Right renal cortex interstitium (tissue), 3 donors: ENCODE data around the gene MISFA. TPM values are rescaled to one million over a fixed set of nuclear protein-coding genes. Genes with fewer than 3 reads are reported as not detected.
"Not testable (repeated sequence)": the region's sequence is repeated elsewhere in the genome, so short reads cannot be mapped to it uniquely, and the experiment has no call there.

Source experiments
- DNase-seq, 3 donors: peaks; one replicate each; pipeline ENCODE4 v3.0.0-alpha.2; 2013; ENCODE audit warnings: low read depth in 3 of 3, low spot score in 2 of 3
- polyA plus RNA-seq, 3 donors: library from polyadenylated mRNA; unstranded; fragments of 120-200 nt; gene quantifications; one replicate each; pipeline ENCODE4 v1.2.1, GENCODE V29; 2013; ENCODE audit not compliant: insufficient read length in 3 of 3

MISFA gene
- polyA plus RNA-seq, 3 donors: 4.5 to 7.5 (median 5.9) TPM

GRCh38 chr11:18617688-18618341, 18.2 kb downstream of the MISFA start:
- no peak for DNase-seq

DNA sequence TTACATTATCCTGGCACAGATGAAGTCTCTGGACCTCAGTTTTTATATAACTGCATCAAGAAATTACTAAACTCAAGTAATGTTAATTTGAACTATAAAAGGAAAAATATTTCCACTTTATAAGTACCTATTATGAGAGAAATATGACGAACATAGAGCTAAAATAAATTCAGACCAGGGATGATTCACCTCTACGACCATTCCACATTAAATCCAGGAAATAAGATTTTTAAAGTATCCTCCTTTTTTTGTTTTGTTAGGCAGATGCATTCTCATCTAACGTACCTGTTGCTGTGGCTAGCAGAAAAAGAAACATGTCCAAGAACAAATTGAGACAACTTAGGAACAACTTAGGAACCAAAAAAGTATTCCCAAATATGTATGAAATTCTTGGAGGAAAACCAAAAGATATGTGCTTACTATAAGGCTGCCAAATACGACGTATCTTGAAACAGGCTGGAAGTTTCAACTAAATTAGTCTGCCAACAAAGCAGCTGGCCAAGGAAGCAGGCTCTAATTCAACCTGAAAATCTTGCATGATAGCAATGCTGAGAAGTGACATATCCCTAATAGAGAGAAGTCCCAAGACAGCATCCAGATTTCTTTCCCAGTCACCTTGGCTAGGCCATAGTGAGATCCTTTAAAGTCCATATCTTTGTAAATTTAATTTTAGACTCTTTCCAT, 18.9 kb downstream of the MISFA start:
- no peak for DNase-seq

GRCh38 chr11:18623707-18624106, 24.1 kb downstream of the MISFA start:
- DNase-seq: no peak

GRCh38 chr11:18624161-18624560, 24.6 kb downstream of the MISFA start:
- DNase-seq: no peak

DNA sequence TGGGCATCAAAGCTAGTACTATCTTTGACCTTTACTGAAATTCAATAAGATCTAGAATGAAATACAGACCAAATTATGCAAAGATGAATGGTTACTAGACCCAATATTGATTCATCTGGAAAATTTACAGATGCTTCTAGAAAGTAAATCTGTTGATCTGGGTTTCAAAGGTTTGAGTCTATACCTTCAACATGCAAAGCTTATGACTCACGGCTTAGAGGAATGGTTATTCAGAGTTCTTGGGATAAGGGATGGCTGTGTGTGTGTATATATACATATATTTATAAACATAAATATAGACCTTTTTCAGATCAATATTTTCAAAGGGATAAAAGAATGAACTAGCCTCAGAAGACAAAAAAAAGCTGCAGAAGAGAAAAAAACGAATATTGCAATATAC, 33.3 kb downstream of the MISFA start:
- DNase-seq: no peak

- no peak for DNase-seq
These were observed 33.9 kb downstream of the MISFA start for GRCh38 chr11:18633256-18634139.

DNA sequence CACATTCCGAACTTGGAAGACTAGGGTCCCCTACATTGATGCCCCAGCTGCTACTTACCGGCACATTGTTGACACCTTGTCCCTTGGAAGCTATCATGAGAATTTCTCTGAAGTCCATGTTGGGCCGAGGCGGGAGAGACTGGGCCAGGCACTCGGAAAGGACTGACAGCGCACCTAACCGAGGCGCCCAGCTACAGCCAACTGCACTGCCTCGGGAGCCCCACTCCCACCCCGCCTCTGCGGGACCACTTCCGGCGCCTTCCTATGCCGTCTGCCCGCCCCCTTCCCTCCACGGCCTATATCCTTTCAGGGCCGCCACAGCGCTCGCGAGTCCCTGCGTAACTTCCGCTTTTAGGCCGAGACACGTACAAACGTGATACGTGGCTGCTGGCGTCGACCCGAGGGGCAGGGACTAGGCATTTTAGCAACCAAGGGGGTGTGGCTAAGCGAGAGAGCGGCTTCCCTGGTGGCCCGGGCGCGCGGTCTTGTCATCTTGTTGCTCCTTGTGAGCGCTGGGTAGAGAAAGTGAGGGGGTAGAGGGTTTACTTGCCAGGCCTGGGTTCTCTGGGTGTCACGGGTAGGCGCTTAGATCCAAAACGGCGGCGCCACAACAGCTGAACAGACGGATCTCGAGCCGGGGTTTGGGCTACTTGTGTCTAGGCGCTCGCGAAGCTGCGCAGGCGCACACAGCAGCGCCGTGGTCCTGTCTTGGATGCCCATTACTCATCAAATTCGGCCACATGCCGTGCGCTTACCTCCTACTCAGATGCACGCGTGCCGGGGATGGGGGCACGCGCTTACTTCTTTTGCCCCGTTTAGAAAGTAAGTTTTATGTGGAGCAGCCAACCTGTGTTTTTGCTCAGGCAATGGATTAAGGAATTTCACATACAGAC, 34.8 kb downstream of the MISFA start, which contains the start of gene SPTY2D1:
Gene SPTY2D1, minus strand, starts transcription at position 203 of the 893 bp plus-strand sequence. Its CDS starts 85 bp downstream, at position 118.
- peak; percentile 94 to 98 (median 98) for DNase-seq

GRCh38 chr11:18641677-18642076, 42.1 kb downstream of the MISFA start:
- DNase-seq: no peak

DNA sequence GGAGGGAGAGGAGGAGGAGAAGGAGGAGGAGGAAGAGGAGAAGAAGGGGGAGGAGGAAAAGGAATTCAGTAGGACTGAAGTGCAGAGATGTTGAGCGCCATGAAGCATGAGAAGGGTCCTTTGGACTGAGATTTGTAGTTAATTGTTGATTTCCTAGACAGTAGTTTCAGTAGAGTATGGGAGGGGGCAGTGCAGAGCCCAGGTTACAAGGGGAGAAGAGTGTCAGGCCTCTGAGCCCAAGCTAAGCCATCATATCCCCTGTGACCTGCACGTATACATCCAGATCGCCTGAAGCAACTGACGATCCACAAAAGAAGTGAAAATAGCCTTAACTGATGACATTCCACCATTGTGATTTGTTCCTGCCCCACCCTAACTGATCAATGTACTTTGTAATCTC, 43.4 kb downstream of the MISFA start:
- DNase-seq: not testable (repeated sequence)

- no peak for DNase-seq
These were observed 50.8 kb downstream of the MISFA start for GRCh38 chr11:18650353-18650752.

GRCh38 chr11:18650859-18651557, 51.4 kb downstream of the MISFA start:
- DNase-seq: no peak

Other genes with a start within 250 kb of the MISFA start
- 100 to 1,000 TPM; 273 to 313 (median 277) TPM for gene LDHA, start 205.2 kb upstream of the MISFA start, polyA plus RNA-seq
- 1 to 10 TPM in 1 of 3 donors, under 1 TPM in 1, not detected in 1; 0.21 to 1.5 TPM for gene LDHC, start 187.5 kb upstream of the MISFA start, polyA plus RNA-seq
- 1 to 10 TPM in 1 of 3 donors, under 1 TPM in 2; 0.44 to 1.2 (median 0.65) TPM for gene LDHAL6A, start 143.9 kb upstream of the MISFA start, polyA plus RNA-seq
- gene TSG101, start 72.8 kb upstream of the MISFA start, polyA plus RNA-seq: 100 to 1,000 TPM; 183 to 199 (median 192) TPM
- 10 to 100 TPM; 19.3 to 22.0 (median 21.2) TPM for gene UEVLD, start 11.1 kb upstream of the MISFA start, polyA plus RNA-seq
- gene SPTY2D1, start 34.6 kb downstream of the MISFA start, polyA plus RNA-seq: 10 to 100 TPM; 28.9 to 30.0 (median 29.0) TPM
- 1 to 10 TPM; 8.1 to 9.1 (median 8.9) TPM for gene TMEM86A, start 99.0 kb downstream of the MISFA start, polyA plus RNA-seq
- gene IGSF22, start 126.4 kb downstream of the MISFA start, polyA plus RNA-seq: 1 to 10 TPM; 1.3 to 1.7 (median 1.4) TPM
- under 1 TPM; 0.32 to 0.72 (median 0.46) TPM for gene PTPN5, start 192.0 kb downstream of the MISFA start, polyA plus RNA-seq